HL-60 (cell line): ENCODE measurements around the gene NRXN3.

Experiments used
- GABPA ChIP-seq: IDR thresholded peaks from 2 replicates; pipeline ENCODE4 v1.6.1; 2012; ENCODE audit warnings: low read depth
- POLR2AphosphoS5 ChIP-seq: IDR thresholded peaks from 2 replicates; pipeline ENCODE4 v1.6.1; 2012; ENCODE audit warnings: low read depth
- SPI1 ChIP-seq: IDR thresholded peaks from 2 replicates; pipeline ENCODE4 v1.6.1; 2012; ENCODE audit warnings: low read depth, mild to moderate bottlenecking, borderline replicate concordance
- TF ChIP-seq, protein P1 (sequence below): IDR thresholded peaks from one replicate; pipeline ENCODE4 v1.5.1; 2011; ENCODE audit warnings: low read length, control low read depth, inconsistent platforms; ENCODE audit not compliant: insufficient read depth
- TF ChIP-seq, protein P2 (sequence below): IDR thresholded peaks from 2 replicates; pipeline ENCODE4 v1.6.1; 2012; ENCODE audit warnings: low read depth; ENCODE audit not compliant: insufficient replicate concordance

DNA sequence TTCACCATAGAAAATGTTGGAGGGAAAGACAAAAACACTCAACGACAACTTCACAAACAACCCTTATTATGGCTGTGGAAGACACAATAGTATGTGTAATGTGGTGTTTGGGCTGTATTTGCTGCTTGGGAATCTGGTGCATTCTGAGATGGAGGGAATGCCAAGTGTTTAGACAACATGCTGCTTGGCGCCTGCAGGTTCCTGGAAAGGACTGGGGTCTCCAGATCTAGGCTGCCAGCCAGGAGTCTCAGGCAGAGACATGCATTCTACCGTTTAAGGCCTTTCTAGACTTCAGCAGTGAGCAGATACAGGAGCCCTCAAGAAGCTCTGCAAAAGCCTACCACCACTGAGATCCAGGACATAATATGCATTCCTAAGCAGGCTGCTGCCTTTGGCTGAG, 418.7 kb downstream of the NRXN3 start:
- TF ChIP-seq POLR2AphosphoS5 (no peak), GABPA (no peak), SPI1 (no peak)
- TF ChIP-seq, protein P1, sequence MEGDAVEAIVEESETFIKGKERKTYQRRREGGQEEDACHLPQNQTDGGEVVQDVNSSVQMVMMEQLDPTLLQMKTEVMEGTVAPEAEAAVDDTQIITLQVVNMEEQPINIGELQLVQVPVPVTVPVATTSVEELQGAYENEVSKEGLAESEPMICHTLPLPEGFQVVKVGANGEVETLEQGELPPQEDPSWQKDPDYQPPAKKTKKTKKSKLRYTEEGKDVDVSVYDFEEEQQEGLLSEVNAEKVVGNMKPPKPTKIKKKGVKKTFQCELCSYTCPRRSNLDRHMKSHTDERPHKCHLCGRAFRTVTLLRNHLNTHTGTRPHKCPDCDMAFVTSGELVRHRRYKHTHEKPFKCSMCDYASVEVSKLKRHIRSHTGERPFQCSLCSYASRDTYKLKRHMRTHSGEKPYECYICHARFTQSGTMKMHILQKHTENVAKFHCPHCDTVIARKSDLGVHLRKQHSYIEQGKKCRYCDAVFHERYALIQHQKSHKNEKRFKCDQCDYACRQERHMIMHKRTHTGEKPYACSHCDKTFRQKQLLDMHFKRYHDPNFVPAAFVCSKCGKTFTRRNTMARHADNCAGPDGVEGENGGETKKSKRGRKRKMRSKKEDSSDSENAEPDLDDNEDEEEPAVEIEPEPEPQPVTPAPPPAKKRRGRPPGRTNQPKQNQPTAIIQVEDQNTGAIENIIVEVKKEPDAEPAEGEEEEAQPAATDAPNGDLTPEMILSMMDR = no peak
- TF ChIP-seq, protein P2, sequence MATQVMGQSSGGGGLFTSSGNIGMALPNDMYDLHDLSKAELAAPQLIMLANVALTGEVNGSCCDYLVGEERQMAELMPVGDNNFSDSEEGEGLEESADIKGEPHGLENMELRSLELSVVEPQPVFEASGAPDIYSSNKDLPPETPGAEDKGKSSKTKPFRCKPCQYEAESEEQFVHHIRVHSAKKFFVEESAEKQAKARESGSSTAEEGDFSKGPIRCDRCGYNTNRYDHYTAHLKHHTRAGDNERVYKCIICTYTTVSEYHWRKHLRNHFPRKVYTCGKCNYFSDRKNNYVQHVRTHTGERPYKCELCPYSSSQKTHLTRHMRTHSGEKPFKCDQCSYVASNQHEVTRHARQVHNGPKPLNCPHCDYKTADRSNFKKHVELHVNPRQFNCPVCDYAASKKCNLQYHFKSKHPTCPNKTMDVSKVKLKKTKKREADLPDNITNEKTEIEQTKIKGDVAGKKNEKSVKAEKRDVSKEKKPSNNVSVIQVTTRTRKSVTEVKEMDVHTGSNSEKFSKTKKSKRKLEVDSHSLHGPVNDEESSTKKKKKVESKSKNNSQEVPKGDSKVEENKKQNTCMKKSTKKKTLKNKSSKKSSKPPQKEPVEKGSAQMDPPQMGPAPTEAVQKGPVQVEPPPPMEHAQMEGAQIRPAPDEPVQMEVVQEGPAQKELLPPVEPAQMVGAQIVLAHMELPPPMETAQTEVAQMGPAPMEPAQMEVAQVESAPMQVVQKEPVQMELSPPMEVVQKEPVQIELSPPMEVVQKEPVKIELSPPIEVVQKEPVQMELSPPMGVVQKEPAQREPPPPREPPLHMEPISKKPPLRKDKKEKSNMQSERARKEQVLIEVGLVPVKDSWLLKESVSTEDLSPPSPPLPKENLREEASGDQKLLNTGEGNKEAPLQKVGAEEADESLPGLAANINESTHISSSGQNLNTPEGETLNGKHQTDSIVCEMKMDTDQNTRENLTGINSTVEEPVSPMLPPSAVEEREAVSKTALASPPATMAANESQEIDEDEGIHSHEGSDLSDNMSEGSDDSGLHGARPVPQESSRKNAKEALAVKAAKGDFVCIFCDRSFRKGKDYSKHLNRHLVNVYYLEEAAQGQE = no peak
